Mucosa of stomach (tissue), 1 donor: Measurements from ENCODE around the gene DKK2.
"Not testable (repeated sequence)": the region's sequence is repeated elsewhere in the genome, so short reads cannot be mapped to it uniquely, and the experiment has no call there.

Experiments used
- H3K27me3 ChIP-seq: one replicate; pipeline ENCODE4 v1.7.0; 2013; ENCODE audit warnings: mild to moderate bottlenecking, low read length; ENCODE audit not compliant: control insufficient read depth, insufficient read depth
- H3K36me3 ChIP-seq: one replicate; pipeline ENCODE4 v1.7.0; 2013; ENCODE audit warnings: low read length; ENCODE audit not compliant: control insufficient read depth, insufficient read depth
- H3K4me1 ChIP-seq: one replicate; pipeline ENCODE4 v1.7.0; 2013; ENCODE audit warnings: mild to moderate bottlenecking, low read length; ENCODE audit not compliant: control insufficient read depth, insufficient read depth
- H3K4me3 ChIP-seq: one replicate; pipeline ENCODE4 v1.7.0; 2013; ENCODE audit warnings: low read length
- H3K9ac ChIP-seq: one replicate; pipeline ENCODE4 v1.7.0; 2013; ENCODE audit warnings: mild to moderate bottlenecking, low read length, moderate library complexity
- H3K9me3 ChIP-seq: one replicate; pipeline ENCODE4 v1.7.0; 2013; ENCODE audit warnings: mild to moderate bottlenecking, low read length, moderate library complexity; ENCODE audit not compliant: control insufficient read depth
- donor health status: Pancreatic carcinoma.

The DKK2 gene

DNA sequence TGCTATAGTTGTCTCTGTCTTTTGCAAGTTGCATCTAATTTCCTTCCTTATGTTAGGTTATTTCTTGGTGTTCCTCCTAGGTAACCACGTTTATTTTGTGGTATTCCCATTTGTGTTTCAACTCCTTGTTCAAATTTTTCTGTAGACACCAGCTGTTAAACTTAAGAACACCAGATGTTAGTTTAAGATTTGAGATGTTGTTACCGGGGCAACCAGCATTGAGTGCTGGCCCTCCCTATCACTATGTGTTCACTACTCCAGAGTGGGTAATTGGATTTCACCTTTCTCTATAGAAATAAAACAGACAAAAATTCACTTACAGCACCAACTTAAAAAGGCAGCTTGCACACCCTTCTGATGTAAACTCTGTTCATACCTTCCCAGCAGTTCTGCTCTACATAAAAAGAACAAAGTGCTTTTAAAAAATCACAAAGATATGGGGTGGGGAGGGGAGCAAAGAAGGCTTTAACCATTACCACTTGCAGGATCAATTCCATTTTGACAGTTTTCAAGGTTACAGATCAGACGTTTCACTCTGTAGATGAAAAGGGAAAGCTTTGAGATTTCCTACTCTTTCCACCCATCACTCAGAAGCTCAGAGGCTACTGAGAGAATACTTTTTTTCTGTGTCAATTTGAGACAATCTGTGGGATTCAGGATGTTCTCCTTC is 82.9 kb downstream of the DKK2 start:
- Histone ChIP-seq H3K4me3 (no peak overlapping the region), H3K4me1 (no peaks in the 10 kb centered on the region), H3K27me3 (no peaks in the 10 kb centered on the region), H3K9ac (no peak overlapping the region), H3K9me3 (no peaks in the 10 kb centered on the region), H3K36me3 (no peaks in the 10 kb centered on the region)

DNA sequence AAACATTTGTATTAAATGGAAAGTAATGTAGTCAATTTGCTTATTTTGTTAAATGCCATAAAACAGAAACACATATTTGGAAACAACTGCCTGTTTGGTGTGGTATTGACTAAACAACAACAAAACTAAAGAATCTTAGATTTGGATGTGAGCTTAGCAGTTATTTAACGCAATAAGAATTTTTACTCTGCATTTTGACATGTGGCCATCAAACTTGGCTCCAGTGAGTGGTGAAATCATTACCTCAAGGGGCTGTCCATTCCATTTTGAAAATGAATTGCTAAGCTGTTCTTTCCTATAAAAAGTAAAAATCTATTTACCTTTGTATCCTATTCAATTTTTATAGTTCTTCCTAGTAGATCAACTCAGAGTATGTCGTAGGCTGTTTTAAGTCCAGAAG is 84.2 kb downstream of the DKK2 start:
- no peaks in the 10 kb centered on the region for H3K4me1 ChIP-seq
- no peaks in the 10 kb centered on the region for H3K27me3 ChIP-seq
- H3K9ac ChIP-seq: no peak overlapping the region
- no peaks in the 10 kb centered on the region for H3K9me3 ChIP-seq
- no peak overlapping the region for H3K4me3 ChIP-seq
- H3K36me3 ChIP-seq: no peaks in the 10 kb centered on the region

DNA sequence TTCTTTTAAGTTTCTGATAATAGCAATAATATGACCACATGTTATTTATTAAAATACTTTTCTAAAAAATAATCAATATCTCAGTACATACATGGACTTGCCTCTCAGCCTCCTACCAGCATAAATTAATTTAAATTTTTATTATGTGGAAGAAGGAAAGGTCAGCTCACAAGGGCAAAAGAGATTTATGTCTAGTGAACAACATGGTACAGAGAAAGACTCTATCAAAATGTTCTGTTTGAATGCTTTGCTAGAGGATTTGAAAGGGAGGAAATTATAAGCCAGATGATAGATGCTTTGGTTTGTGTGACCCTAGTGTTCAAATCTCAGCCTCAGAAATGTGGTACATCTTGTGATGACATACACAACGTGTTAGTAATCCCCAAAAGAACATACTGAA is 94.3 kb downstream of the DKK2 start:
- Histone ChIP-seq H3K9me3 (no peaks in the 10 kb centered on the region), H3K36me3 (no peaks in the 10 kb centered on the region), H3K4me1 (no peaks in the 10 kb centered on the region), H3K9ac (no peak overlapping the region), H3K27me3 (no peaks in the 10 kb centered on the region), H3K4me3 (no peak overlapping the region)

DNA sequence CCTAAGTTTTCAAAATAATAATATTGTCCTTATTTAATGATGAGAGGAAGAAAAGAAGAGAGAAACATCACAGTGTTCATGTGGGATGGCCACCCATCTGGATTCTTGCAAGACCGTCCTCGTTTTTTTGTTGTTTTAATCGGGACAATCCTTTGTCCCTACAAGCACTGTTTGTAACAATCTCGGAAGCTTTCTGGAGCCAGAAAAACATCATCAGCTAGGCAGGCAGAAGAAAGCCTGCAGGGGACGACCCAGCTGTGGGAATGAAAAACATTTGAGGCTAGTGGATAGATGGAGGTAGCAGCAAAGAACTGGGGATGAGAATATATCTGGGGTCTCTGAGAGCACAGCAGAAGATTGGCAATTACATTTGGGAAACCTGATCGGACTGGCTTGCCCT is 105.6 kb downstream of the DKK2 start:
- Histone ChIP-seq H3K4me1 (no peaks in the 10 kb centered on the region), H3K4me3 (no peak overlapping the region), H3K9me3 (no peaks in the 10 kb centered on the region), H3K27me3 (no peaks in the 10 kb centered on the region), H3K9ac (no peak overlapping the region), H3K36me3 (no peaks in the 10 kb centered on the region)

DNA sequence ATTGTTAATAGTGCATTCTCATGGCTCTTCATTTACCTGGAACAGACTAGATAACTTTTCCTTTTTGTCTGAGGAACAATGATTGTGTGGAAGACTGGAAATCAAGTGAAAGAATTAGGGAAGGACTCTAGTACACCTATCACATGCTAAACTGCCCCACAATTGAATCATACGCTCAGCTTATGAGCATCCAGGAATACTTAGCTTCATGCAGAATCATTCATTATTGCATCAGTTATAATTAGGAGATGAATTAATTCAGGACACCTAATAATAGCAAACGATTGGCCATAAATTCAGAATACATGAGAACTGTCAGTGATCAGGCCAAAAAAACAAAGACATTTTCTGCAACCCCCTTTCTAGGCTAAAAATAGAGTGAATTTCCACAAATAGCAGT is 106.9 kb downstream of the DKK2 start:
- no peak overlapping the region for H3K9ac ChIP-seq
- H3K9me3 ChIP-seq: no peaks in the 10 kb centered on the region
- no peak overlapping the region for H3K4me3 ChIP-seq
- H3K36me3 ChIP-seq: no peaks in the 10 kb centered on the region
- H3K27me3 ChIP-seq: no peaks in the 10 kb centered on the region
- no peaks in the 10 kb centered on the region for H3K4me1 ChIP-seq

DNA sequence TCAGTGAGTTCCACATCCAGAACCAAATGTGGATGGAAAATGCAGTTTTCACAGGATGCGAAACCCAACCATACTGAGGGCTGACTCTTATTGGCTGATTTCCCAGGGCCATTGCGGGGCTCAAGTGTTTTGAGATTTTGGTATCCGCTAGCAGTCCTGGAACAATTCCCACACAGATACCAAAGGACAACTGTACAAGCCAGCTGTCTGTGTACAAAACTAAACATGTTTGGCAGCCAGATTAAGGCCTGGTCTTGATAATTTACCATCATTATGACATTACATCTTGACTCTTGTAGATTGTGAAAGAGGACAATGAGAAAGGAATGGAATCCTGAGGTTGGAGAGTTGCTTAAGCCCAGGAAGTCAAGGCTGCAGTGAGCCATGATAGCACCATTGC is 121.9 kb downstream of the DKK2 start:
- Histone ChIP-seq H3K36me3 (no peaks in the 10 kb centered on the region), H3K9ac (no peak overlapping the region), H3K9me3 (no peaks in the 10 kb centered on the region), H3K27me3 (no peaks in the 10 kb centered on the region), H3K4me3 (no peak overlapping the region), H3K4me1 (no peaks in the 10 kb centered on the region)

DNA sequence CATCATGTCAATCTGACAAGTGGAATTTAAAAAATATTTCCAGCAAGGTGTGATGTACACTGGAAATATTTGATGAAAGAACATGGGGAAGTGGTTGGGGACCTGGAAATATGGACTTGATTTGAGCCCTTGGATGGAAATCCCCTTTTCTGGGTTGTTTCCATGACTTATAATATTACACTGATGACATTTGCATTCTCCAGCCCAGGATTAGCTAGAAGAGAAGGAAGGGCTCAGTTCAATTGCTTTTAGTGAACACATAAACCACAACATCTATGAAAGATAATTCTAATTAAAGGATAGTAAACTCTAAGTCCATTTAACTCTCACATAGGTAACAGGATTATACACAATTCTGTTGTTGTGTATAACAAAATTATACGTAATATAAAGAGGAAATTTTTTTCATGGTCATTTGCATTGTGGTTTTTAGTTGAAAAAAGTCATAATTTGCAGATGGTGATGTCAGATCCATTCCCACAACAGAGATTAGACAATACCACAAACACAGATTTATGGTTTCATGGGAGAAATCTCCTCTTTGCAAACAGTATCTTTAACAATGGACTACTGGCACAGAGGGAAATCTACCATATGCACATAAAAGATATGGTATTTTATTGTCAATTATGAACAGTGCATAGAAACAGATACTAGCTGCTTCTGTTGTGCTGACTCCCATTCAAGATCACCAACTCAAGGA is 126.5 kb downstream of the DKK2 start:
- Histone ChIP-seq H3K27me3 (no peaks in the 10 kb centered on the region), H3K4me1 (no peaks in the 10 kb centered on the region), H3K9me3 (no peaks in the 10 kb centered on the region), H3K4me3 (no peak overlapping the region), H3K9ac (no peak overlapping the region), H3K36me3 (no peaks in the 10 kb centered on the region)

DNA sequence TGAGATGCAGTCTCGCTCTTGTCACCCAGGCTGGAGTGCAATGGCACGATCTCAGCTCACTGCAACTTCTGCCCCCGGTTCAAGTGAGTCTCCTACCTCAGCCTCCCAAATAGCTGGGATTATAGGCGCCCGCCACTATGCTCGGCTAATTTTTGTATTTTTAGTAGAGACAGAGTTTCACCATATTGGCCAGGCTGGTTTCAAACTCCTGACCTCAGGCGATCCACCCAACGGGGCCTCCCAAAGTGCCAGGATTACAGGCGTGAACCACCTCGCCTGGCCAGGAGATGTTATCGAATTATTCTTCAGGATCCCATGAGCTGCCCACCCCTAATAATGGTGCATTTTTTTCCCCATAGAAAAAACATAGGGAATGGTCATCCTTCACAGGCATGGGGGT is 128.1 kb downstream of the DKK2 start:
- not testable (repeated sequence) for H3K27me3 ChIP-seq, H3K4me1 ChIP-seq, H3K4me3 ChIP-seq

DNA sequence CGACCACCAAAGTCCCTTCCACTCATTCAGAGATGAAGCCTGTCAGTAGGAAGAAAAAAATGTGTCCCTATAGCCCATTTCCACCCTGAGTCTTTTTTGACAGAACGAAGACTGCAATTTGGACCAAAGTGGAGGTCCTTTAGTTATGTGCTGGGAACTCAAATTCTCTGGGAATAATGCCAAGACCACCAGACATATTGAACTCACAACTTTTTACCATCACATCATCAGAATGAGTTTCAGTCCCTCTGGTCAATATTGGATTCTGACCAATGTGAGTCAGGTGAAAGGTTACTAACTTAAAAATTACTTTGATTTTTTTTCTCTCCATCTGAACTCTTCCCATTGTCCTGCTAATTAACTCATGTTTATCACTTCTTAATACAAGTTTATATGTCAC is 128.9 kb downstream of the DKK2 start:
- no peaks in the 10 kb centered on the region for H3K4me1 ChIP-seq
- no peaks in the 10 kb centered on the region for H3K36me3 ChIP-seq
- no peaks in the 10 kb centered on the region for H3K27me3 ChIP-seq
- no peak overlapping the region for H3K4me3 ChIP-seq
- H3K9ac ChIP-seq: no peak overlapping the region
- no peaks in the 10 kb centered on the region for H3K9me3 ChIP-seq

More for the DNA sequence above, 128.1 kb downstream of the DKK2 start:
- H3K9me3 ChIP-seq, H3K36me3 ChIP-seq, H3K9ac ChIP-seq: not testable (repeated sequence)

DNA sequence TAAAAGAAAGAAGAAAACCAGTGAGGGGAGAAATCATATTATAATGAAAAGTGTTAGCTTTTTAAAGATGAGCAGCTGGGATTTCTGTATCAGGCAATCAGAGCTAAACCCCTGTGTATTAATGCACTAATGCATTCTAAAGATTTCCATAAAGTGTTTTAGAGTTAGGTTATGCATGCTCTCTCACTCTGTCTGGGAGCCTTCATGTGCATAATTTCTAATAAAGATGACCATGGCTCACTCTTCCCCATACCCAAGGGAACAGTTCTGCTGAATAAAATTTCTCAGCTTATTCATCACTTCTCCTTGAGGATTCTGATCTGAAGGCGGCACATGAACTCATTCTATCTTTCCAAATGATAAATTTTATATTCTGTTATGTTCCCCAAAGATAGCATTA is 129.4 kb downstream of the DKK2 start:
- Histone ChIP-seq H3K36me3 (no peaks in the 10 kb centered on the region), H3K4me1 (no peaks in the 10 kb centered on the region), H3K4me3 (no peak overlapping the region), H3K9ac (no peak overlapping the region), H3K27me3 (no peaks in the 10 kb centered on the region), H3K9me3 (no peaks in the 10 kb centered on the region)

DNA sequence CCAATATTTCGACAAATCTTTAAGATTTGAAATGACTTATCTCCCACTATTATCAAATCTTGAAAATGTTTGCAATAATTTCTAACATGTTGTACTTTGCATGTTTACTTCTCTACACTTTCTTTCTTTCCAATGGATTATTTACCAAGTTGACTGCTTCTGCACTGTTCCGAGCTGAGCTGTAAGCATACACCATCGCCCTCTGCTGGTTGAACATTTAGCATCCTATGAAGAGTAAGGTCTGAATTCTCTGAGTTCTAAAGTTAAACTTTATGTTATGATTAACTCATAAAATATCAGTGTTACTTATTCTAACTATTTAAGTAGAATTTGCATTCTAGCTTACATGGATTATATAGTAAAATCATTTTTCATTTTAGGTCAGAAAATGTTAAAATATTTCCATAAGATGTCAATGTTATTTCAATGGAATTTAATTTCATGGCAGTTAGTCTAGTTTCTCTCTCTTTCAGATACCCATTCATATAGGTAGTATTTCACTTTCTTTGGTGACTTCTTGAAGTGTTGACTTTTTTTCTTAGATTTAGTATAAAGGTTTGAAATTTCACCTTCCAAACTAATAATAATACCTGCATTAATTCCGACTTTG is 137.4 kb downstream of the DKK2 start:
- Histone ChIP-seq H3K4me1 (no peaks in the 10 kb centered on the region), H3K9ac (no peak overlapping the region), H3K9me3 (no peaks in the 10 kb centered on the region), H3K4me3 (no peak overlapping the region), H3K27me3 (no peaks in the 10 kb centered on the region), H3K36me3 (no peaks in the 10 kb centered on the region)

DNA sequence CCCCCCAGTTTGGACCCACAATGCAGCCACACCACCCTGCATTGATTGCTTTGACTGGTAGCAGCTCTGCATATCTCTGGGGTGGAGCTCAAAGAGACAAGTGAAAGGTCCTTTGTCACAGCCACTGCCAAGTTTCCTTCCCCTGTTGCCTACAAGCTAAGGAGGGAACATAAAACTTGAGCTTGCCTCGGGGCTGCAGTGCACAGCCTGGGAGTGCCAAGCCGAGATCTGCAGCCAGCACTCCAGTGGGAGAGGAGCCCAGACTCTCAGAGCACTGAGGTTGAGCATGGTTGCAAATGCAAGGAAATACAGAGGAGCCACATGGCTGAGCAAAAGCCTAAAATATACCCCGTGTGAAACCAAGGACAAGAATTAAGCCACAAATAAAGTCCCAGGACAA is 142.2 kb downstream of the DKK2 start:
- no peak overlapping the region for H3K4me3 ChIP-seq
- H3K27me3 ChIP-seq: no peaks in the 10 kb centered on the region
- H3K9me3 ChIP-seq: no peaks in the 10 kb centered on the region

More for the DNA sequence above, 142.2 kb downstream of the DKK2 start:
- no peak overlapping the region for H3K9ac ChIP-seq
- H3K36me3 ChIP-seq: no peaks in the 10 kb centered on the region
- H3K4me1 ChIP-seq: no peaks in the 10 kb centered on the region
